Common myeloid progenitor, CD34-positive (primary cell): ENCODE measurements around the gene CYP11A1.
A peak's percentile ranks its signal among the peaks of the same experiment; 100 is the strongest.

Experiments used
- CTCF ChIA-PET: fragments of 350-600 bp; sonication (Branson Sonifier 250); formaldehyde crosslinking; loops from one replicate; lab custom pipeline; 2021; ENCODE audit warnings: antibody characterized with exemption; lab: Charles Lee
- POLR2A ChIA-PET: fragments of 350-600 bp; sonication (Branson Sonifier 250); formaldehyde crosslinking; loops from one replicate; lab custom pipeline; 2021; ENCODE audit warnings: antibody characterized with exemption; lab: Charles Lee
- DNase-seq, 3 donors: peaks; one replicate each; pipeline versions ENCODE4 v3.0.0 to v3.0.0-alpha.2; 2013
- H3K27ac ChIP-seq, 2 experiments: 1 replicate in 1 of 2; 2 replicates in 1 of 2; pipeline ENCODE4 v1.7.0; 2013; ENCODE audit warnings: inconsistent platforms in 2 of 2, low read length in 2 of 2, mild to moderate bottlenecking in 2 of 2, low read depth in 1 of 2, moderate library complexity in 1 of 2; ENCODE audit not compliant: severe bottlenecking in 2 of 2, insufficient read depth in 1 of 2, poor library complexity in 1 of 2
- H3K27me3 ChIP-seq, 5 experiments: replicated peaks in 2 of 5; 1 replicate in 3 of 5; 2 replicates in 2 of 5; pipeline versions ENCODE4 v1.6.1 to v1.7.0; 2013; ENCODE audit warnings: low read length in 4 of 5, mild to moderate bottlenecking in 2 of 5, moderate library complexity in 2 of 5, inconsistent platforms in 1 of 5; ENCODE audit not compliant: insufficient read depth in 5 of 5, control insufficient read depth in 4 of 5
- H3K36me3 ChIP-seq, 4 experiments: 1 replicate in 2 of 4; 2 replicates in 2 of 4; pipeline versions ENCODE4 v1.6.1 to v1.7.0; 2013; ENCODE audit warnings: low read length in 3 of 4, control low read depth in 1 of 4, mild to moderate bottlenecking in 1 of 4; ENCODE audit not compliant: control insufficient read depth in 4 of 4, insufficient read depth in 4 of 4
- H3K4me1 ChIP-seq, 4 experiments: 1 replicate in 3 of 4; 2 replicates in 1 of 4; pipeline versions ENCODE4 v1.6.1 to v1.7.1; 2013; ENCODE audit warnings: low read length in 3 of 4, mild to moderate bottlenecking in 3 of 4, control low read depth in 1 of 4, inconsistent platforms in 1 of 4, moderate library complexity in 1 of 4; ENCODE audit not compliant: control insufficient read depth in 4 of 4, insufficient read depth in 4 of 4; ENCODE audit errors: control extremely low read depth in 1 of 4
- H3K4me3 ChIP-seq, 7 experiments: 1 replicate in 4 of 7; 2 replicates in 3 of 7; pipeline versions ENCODE4 v1.5.1 to v1.7.0; 2013; ENCODE audit warnings: mild to moderate bottlenecking in 7 of 7, low read length in 6 of 7, moderate library complexity in 6 of 7, inconsistent platforms in 2 of 7, low read depth in 2 of 7, control low read depth in 1 of 7; ENCODE audit not compliant: insufficient read depth in 4 of 7, control insufficient read depth in 1 of 7; ENCODE audit errors: extremely low read depth in 1 of 7
- H3K9me3 ChIP-seq, 5 experiments: 1 replicate in 4 of 5; 2 replicates in 1 of 5; pipeline versions ENCODE4 v1.6.1 to v1.7.1; 2013; ENCODE audit warnings: low read length in 4 of 5, mild to moderate bottlenecking in 2 of 5, inconsistent platforms in 1 of 5, low read depth in 1 of 5, moderate library complexity in 1 of 5; ENCODE audit not compliant: control insufficient read depth in 4 of 5, insufficient read depth in 2 of 5; ENCODE audit errors: control extremely low read depth in 1 of 5
- WGBS: methylation state at CpG from one replicate; pipeline ENCODE4 v1.1.5; 2013; ENCODE audit not compliant: insufficient coverage; 5-methylcytosine and 5-hydroxymethylcytosine counted together

CYP11A1 gene

GRCh38 chr15:74333662-74334061 lies 33.8 kb downstream of the CYP11A1 start:
- ChIA-PET CTCF (interaction anchor here (1.4 kb wide), 1 partner anchor 18 kb away, joined by 3 read pairs; no protein-coding TSS in a partner anchor), POLR2A (no interaction called here)
- WGBS, result 99% methylated on average over 5 of the region's 5 CpGs
- Histone ChIP-seq H3K27ac (no peak overlapping the region), H3K9me3 (peaks cover 0 to 8% (median 0%) of the 10 kb centered on the region in 5 experiments), H3K27me3 (no peaks in the 10 kb centered on the region), H3K4me1 (peaks cover 0 to 2% (median 2%) of the 10 kb centered on the region in 4 experiments), H3K36me3 (no peaks in the 10 kb centered on the region), H3K4me3 (no peak overlapping the region)
- DNase-seq, result no peak

GRCh38 chr15:74333093-74333492 lies 34.4 kb downstream of the CYP11A1 start:
- H3K4me3 ChIP-seq, result no peak overlapping the region
- ChIA-PET POLR2A (no interaction called here), CTCF (interaction anchor here (1.9 kb wide), 1 partner anchor 11 kb away, joined by 4 read pairs; no protein-coding TSS in a partner anchor)
- H3K27me3 ChIP-seq, result no peaks in the 10 kb centered on the region
- WGBS, result 100% methylated on average over 4 of the region's 5 CpGs
- no peak overlapping the region for H3K27ac ChIP-seq
- H3K4me1 ChIP-seq, result peaks cover 0 to 8% (median 7%) of the 10 kb centered on the region in 4 experiments
- DNase-seq, result no peak
- no peaks in the 10 kb centered on the region for H3K36me3 ChIP-seq
- H3K9me3 ChIP-seq, result peaks cover 0 to 8% (median 0%) of the 10 kb centered on the region in 5 experiments

- POLR2A ChIA-PET, result no interaction called here
- Histone ChIP-seq H3K27me3 (no peaks in the 10 kb centered on the region), H3K4me1 (peaks cover 0 to 12% (median 11%) of the 10 kb centered on the region in 4 experiments), H3K27ac (no peak overlapping the region), H3K36me3 (no peaks in the 10 kb centered on the region), H3K4me3 (no peak overlapping the region), H3K9me3 (peaks cover 0 to 8% (median 0%) of the 10 kb centered on the region in 5 experiments)
- no peak for DNase-seq
- CTCF ChIA-PET, result interaction anchor here (1.9 kb wide), 1 partner anchor 10 kb away, joined by 4 read pairs; no protein-coding TSS in a partner anchor
- 99% methylated on average over 9 of the region's 10 CpGs for WGBS
These were observed 34.8 kb downstream of the CYP11A1 start for GRCh38 chr15:74332611-74333010.

- 100% methylated on average over 1 of the region's 3 CpGs for WGBS
- ChIA-PET POLR2A (no interaction called here), CTCF (interaction anchor here (1.9 kb wide), 1 partner anchor 10 kb away, joined by 4 read pairs; no protein-coding TSS in a partner anchor)
- Histone ChIP-seq H3K9me3 (peaks cover 0 to 8% (median 0%) of the 10 kb centered on the region in 5 experiments), H3K27me3 (no peaks in the 10 kb centered on the region), H3K27ac (no peak overlapping the region), H3K36me3 (no peaks in the 10 kb centered on the region), H3K4me1 (peaks cover 0 to 17% (median 11%) of the 10 kb centered on the region in 4 experiments), H3K4me3 (no peak overlapping the region)
- no peak for DNase-seq
These were observed 35.4 kb downstream of the CYP11A1 start for GRCh38 chr15:74332011-74332410.

GRCh38 chr15:74330861-74331408 lies 36.5 kb downstream of the CYP11A1 start:
- POLR2A ChIA-PET, result interaction anchor here (0.5 kb wide), 2 partner anchors 405 to 480 kb away, joined by 3 read pairs; no protein-coding TSS in a partner anchor
- DNase-seq, result no peak
- peaks cover 0 to 8% (median 0%) of the 10 kb centered on the region in 5 experiments for H3K9me3 ChIP-seq
- H3K27ac ChIP-seq, result no peak overlapping the region
- H3K27me3 ChIP-seq, result no peaks in the 10 kb centered on the region
- H3K36me3 ChIP-seq, result no peaks in the 10 kb centered on the region
- H3K4me3 ChIP-seq, result no peak overlapping the region
- WGBS, result 91% methylated on average over 8 of the region's 11 CpGs
- CTCF ChIA-PET, result interaction anchor here (1.5 kb wide), 1 partner anchor 10 kb away, joined by 13 read pairs; no protein-coding TSS in a partner anchor
- peaks cover 0 to 26% (median 17%) of the 10 kb centered on the region in 4 experiments for H3K4me1 ChIP-seq

- POLR2A ChIA-PET, result no interaction called here
- H3K27me3 ChIP-seq, result no peaks in the 10 kb centered on the region
These were observed 39.0 kb downstream of the CYP11A1 start for GRCh38 chr15:74328331-74329056.

More at GRCh38 chr15:74328331-74329056, 39.0 kb downstream of the CYP11A1 start:
- Histone ChIP-seq H3K4me1 (peaks cover 0 to 29% (median 17%) of the 10 kb centered on the region in 4 experiments), H3K4me3 (no peak overlapping the region), H3K27ac (no peak overlapping the region), H3K9me3 (no peaks in the 10 kb centered on the region), H3K36me3 (no peaks in the 10 kb centered on the region)
- CTCF ChIA-PET, result interaction anchor here (1.3 kb wide), 1 partner anchor 21 kb away, joined by 3 read pairs; no protein-coding TSS in a partner anchor
- WGBS, result 27% methylated on average over 9 of the region's 10 CpGs
- DNase-seq, result peak in 1 of 3 donors; percentile 26
